ENCODE measurements around the gene LRP6.
"Not testable (repeated sequence)": the region's sequence is repeated elsewhere in the genome, so short reads cannot be mapped to it uniquely, and the experiment has no call there.

Gene LRP6

DNA sequence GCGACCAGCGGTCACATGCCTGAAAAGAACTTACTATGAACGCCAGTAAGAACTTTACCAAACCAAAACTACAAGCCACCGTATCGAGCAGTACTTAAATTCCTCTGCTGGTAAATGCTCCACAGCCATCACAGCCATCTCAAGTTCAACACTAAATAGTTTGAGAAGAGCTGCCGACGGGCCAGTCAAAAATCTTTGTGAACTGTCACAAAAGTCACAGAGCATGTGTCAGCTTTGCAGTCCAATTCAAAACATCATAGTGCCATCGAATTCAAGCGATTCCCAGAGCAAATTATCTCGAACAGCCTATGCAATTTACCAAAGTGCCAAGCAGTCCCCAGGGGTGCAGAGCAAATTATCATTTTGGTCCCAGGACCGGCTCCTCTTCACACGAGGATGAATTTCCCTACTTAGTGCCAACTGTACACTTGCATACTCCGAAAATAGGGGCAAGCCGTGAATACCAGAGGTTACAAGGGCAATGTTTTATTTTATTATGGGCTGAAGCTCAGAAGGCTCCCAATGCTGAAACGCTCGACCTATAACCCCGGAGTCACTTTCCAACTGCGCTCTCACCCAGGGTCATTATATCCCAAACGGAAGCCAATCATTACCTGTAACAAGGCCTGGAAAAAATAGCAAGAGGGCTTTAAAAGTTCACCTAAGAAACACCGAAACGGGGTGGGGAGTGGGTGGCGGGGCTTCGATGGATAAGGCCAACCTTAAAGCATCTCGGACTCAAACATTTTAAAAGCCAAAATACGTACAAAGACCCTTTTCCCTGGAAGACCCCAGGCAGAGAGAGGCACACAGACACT, 1.1 kb downstream of the LRP6 start:
- DNase-seq (ENCODE audit: low read depth): no peak

GRCh38 chr12:12265035-12265434, 1.8 kb downstream of the LRP6 start:
- no peak for DNase-seq (ENCODE audit: low read depth)

GRCh38 chr12:12263909-12264308, 2.9 kb downstream of the LRP6 start:
- no peak for DNase-seq (ENCODE audit: low read depth)

DNA sequence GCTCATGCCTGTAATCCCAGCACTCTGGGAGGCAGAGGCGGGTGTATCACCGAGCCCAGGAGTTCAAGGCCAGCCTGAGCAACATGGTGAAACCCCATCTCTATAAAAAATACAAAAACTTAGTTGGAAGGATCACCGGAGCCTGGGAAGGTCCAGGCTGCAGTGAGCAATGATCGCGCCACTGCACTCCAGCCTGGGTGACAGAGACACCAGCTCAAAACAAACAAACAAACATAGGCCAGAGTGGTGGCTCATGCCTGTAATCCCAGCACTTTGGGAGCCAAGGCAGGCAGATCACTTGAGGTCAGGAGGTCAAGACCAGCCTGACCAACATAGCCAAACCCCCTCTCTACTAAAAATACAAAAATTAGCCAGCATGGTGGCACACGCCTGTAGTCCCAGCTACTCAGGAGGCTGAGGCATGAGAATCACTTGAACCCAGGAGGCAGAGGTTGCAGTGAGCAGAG, 10.5 kb downstream of the LRP6 start:
- not testable (repeated sequence) for DNase-seq (ENCODE audit: low read depth)

GRCh38 chr12:12254553-12254952, 12.3 kb downstream of the LRP6 start:
- no peak for DNase-seq (ENCODE audit: low read depth)

- DNase-seq (ENCODE audit: low read depth): no peak
These were observed 17.4 kb downstream of the LRP6 start for GRCh38 chr12:12249216-12250050.

DNA sequence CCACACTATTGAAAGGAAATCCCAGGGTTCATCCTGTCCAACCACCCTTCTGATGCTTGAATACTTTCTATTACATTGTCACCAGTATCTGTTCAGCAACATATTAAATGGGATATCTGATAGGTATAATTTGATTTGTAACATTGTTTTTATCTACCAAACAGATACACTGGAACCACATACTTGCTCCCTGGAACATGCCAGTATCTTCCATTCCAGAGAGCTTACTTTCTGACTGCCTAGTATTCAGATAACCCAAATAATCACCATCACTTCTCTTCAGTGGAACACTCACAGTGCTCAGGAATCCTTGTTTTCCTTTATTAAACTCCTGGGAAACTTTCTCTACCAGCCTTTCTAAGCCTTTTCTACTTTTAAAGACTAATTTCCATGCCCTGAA, 19.3 kb downstream of the LRP6 start:
- DNase-seq (ENCODE audit: low read depth): no peak

DNA sequence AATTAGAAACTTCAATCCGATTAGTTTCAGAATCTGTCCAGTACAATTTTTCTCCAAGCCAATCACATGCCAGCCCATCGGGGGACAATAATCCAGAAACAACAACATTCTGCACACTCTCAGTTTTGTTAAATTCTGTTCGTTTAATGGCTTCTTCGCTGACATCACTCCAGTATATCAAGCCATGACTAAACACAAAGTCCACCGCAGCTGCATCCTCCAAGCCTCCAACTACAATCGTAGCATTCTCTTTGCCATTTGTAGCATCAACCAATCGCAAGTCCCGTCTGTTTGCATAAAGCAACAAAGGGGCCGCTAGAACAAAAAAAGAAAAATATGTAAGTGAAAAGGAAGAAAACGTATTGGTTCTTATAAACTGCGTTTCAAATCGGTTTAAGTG, 22.5 kb downstream of the LRP6 start:
- no peak for DNase-seq (ENCODE audit: low read depth)

- DNase-seq (ENCODE audit: low read depth): no peak
These were observed 26.0 kb downstream of the LRP6 start for GRCh38 chr12:12240662-12241340.

- no peak for DNase-seq (ENCODE audit: low read depth)
These were observed 27.7 kb downstream of the LRP6 start for GRCh38 chr12:12239127-12239526.

- no peak for DNase-seq (ENCODE audit: low read depth)
These were observed 28.2 kb downstream of the LRP6 start for GRCh38 chr12:12238605-12239004.

DNA sequence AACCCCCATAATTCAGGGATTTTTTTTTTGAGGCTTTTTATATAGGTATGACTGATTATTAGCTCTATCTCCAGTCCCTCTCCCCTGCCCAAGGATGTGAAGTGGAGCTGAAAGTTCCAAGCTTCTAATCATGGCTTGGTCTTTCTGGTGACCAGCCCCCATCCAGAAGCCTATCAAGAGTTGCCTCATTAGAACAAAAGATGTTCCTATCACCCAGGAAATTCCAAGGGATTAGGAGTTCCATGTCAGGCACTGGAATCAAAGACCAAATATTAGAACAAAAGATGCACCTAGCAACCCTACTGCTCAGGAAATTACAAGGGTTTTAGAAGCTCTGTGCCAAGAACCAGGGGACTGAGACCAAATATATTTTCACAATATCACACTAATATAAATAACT, 29.9 kb downstream of the LRP6 start:
- no peak for DNase-seq (ENCODE audit: low read depth)

DNA sequence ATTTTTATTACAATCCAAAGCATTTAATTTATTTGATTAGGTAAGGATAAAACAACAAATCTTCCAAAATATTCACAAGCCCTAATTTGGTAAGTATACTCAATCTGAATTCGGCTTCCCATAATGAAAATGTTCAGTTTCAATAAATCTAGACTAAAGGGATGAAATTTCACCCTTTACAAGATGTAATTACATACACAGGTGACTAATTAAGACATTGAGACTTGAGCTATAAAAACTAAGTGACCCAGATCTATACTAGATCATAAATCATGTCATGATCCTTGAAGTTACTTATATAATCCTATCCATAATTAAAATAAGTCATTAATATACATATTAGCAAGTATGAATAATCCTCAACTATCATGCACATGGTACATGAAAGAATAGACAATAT, 36.6 kb downstream of the LRP6 start:
- no peak for DNase-seq (ENCODE audit: low read depth)

DNA sequence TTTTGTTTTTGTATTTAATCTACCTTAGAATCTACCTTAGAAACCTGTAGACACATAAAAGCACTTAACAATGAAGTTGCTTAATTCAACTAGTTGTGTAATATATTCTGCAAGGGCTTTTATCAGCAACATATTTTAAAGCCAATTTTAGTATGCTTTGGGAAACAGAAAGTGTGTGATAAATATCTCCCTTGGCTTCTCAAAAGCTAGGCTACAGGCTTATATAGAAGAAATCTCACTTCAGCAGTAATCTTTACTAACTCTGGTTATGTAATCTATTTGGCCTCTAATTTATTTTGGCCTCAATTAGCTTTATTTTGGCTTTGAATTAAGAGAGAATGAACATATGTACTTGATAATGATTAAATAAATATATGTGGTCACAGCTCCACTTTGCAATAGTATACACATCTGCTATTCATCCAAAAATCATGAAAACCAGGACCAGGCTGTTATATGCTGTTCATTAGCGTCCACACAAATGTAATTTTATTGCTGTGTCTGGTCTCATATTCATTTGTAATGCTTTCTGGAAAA, 37.2 kb downstream of the LRP6 start:
- no peak for DNase-seq (ENCODE audit: low read depth)

DNA sequence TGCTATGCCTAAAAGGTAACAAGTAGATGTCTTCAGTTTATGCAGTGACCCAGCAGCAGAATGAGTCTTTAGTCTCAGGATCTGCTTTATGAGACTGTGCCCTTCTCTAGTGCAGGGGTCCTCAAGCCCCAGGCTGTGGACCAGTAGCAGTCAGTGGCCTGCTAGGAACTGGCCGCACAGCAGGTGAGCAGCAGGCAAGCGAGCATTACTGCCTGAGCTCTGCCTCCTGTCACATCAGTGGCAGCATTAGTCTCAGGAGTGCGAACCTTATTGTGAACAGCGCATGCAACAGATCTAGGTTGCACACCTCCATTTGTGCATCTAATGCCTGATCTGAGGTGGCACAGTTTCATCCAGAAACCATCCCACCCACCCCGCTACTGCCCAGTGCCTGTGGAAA, 38.4 kb downstream of the LRP6 start:
- no peak for DNase-seq (ENCODE audit: low read depth)

DNA sequence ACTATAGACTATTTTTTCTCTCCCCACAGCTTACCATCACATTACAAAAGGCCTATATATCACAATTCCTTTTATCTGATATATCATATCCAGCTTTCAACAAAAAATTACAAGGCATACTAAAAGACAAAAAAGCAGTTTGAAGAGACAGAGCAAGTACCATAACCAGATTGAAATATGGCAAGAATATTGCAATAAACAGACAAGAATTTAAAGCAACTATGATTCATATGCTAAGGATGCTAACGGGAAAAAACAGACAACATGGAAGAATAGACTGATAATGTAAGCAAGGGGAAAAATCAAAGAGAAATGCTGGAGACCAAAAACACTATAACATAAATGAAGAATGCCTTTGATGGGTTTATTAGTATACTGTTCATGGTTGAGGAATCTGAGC, 40.7 kb downstream of the LRP6 start:
- no peak for DNase-seq (ENCODE audit: low read depth)

GRCh38 chr12:12224240-12224940, 42.5 kb downstream of the LRP6 start:
- no peak for DNase-seq (ENCODE audit: low read depth)

GRCh38 chr12:12221560-12221959, 45.3 kb downstream of the LRP6 start:
- DNase-seq (ENCODE audit: low read depth): no peak

DNA sequence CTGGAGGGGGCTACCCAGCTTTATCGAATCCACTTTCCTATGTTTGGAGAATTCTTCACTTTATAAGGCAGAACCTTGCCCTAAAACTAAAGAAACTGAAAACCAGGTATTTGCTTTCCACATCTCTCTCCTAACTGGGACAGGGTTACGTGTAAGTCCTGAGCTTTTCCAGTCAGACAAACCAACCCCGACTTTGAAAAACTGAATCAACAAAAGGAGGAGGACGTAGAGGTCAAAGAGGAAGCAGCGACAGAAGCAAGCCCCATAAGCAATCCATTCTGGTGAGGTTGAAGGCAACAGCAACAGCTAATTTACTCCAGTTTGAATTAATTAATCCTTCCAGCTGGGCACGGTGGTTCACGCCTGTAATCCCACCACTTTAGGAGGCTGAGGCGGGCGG, 47.2 kb downstream of the LRP6 start:
- no peak for DNase-seq (ENCODE audit: low read depth)

DNA sequence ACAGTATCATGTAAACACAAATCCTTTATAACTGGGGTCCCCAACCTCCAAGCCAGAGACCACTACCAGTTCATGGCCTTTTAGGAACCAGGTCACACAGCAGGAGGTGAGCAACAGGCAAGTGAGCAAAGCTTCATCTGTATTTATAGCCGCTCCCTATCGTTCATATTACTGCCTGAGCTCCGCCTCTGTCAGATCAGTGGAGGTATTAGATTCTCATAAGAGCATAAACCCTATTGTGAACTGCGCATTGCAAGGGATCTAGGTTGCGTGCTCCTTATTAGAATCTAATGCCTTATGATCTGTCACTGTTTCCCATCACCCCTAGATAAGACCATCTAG, 49.9 kb downstream of the LRP6 start:
- DNase-seq (ENCODE audit: low read depth): no peak

DNA sequence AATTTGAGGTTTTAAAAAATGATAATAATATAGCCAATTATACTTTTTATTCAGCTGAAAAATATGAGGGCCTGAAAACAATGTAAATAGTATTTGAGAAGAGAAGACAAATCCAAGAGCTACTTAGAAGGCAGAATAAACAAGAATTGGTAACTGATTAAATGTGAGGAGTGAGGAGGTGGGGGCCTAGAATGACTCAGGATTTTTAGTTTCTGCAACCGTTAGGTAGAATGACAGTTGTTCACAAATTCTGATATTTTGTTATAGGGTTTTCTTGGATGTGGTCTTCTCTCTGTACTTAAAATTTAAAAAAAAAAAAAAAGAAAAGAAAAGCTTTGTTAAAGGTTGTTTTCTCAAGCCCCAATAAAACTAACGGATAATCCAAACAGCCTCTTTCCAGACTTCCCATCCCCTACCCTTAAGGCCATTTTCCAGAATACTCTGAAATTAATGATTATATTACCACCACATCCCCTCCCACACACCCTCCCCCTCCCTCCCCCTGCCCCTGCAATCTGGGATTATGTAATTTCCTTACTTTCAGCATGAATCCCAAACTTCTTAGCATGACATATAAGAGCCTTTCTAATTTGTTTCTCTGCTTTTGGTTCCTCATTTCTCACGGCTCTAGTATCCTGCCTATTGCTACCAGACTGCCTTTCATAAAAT, 50.4 kb downstream of the LRP6 start:
- DNase-seq (ENCODE audit: low read depth): no peak
